NCI-H2029 treated with DMSO at 0.1 percent for 48 hours (cell line): ENCODE measurements around the gene CYP26A1.

ENCODE experiments used
- DNase-seq: peaks from one replicate; lab custom pipeline; 2025; lab: John Stamatoyannopoulos, UW

Gene CYP26A1

DNA sequence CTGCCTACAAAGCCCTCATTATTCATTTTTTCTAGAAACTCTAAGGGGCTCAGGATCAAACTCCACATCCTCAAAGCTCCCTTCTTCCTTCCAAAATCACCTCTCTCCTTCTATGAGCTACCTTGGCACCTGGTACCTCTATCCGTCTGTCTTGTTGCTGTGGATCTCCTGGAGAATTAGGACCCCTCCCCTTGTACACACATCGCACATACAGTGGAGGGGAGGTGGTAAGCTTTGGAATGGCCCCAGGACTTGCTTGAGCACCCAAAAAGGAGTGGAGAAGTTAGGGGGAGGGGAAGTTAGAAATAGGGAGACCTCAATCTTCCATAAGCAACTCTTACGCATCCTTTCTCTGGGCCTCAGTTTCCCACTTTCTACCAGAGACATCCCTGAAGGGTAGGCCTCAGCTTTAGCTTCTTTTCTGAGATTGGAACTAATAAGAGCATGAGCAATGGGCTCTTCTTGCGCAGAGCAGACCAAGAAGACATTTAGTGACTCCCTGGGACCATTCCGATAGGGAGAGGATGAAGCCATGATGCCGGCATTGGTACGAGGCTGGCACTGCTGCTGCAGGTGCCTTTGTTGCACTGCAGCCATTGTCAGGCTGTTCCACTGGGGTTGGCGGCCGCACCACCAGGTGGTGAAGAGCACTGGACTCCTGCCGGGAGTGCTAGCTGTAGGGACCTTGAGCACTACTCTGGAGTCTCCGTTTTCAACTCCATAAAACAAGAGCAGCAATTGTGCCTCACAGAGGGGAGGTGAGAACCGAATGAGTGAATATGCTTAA, 8.6 kb upstream of the CYP26A1 start:
- DNase-seq = no peak

DNA sequence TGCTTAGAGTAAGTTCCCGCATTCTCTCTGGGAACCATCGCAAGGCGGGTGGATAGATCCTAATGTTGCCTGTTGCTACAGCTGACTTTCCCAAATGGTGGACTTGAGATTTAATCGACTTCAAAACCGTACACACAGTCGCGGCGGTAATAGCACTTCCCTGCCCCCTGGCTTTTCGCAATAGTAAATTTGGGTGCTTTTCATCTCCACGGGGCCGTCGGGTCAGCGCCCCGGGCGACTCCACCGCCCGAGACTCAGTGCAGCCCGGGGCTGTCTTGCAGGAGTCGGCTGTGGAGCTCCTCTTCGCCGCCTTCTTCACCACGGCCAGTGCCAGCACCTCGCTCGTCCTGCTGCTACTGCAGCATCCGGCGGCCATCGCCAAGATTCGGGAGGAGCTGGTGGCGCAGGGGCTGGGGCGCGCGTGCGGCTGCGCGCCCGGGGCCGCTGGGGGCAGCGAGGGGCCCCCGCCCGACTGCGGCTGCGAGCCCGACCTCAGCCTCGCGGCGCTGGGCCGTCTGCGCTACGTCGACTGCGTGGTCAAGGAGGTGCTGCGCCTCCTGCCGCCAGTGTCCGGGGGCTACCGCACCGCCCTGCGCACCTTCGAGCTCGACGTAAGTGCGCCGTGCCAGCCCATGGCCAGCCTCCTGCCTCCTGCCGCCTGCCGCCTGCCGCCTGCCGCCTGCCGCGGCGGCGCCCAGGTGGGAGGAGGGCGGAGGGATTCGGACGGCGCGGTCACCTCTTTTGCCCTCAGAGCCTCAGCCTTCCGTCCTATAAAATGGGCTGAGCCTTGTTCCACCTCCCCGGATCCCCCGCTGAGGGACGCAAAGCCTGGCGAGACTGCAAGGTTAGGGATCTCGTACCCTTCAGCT, 7.8 kb upstream of the CYP26A1 start:
- DNase-seq = no peak

DNA sequence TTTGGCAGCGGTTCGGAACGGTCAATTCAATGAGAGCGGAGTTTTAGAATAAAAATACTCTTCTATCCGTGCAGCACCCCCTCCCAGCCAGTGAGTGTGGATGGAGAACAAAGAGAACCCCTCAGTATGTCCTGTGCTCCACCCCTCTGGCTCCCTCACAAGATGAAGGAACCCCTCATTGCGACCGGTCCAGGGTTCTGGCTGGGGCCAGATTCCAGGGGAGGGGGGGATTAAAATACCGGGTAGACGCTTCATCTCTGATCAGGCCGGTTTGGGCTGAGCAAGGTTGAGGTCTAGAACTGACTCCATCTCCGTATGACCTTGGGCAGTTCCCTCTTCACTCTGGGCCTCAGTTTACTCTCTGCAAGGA, 7.2 kb upstream of the CYP26A1 start:
- no peak for DNase-seq

DNA sequence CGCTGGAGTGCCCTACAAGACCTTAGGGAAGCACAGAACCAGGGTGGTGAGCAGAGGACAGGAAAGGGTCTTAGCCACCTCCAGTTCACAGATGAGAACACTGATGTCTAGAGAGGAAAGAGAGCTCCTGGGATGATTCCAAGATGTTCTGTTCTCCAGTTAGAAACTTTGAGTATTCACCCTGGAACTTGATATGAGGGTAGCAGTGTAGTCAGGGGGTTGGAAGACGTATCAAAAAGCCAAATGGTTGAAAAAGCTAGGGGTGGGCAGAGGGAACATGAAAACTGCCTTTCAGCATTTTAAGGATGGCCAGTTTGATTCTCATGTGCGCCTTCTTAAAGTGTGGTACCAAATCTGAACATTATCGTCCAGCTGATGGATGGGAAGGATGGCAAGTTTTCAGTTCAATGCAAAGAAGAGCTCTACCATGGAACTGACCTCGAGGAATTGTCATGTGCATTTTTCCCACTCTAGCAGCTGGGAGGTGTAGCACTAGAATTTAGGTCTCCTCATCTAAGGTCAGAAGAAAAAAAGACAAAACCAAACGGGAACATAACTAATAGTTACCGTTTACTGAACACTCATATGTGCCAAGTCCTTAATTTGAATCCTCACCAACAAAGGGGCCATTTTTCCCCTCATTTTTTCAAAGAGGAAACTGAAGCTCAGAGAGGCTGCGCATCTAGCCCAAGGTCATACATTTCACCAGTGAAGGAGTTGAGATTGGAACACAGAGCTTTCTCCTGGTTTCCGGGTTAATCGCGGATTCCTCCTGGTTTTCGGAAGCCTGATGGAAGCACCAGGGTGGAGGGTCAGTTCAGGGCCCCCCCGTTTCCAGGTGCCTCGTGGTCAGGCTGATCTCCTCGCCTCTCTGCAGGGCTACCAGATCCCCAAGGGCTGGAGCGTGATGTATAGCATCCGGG, 6.0 kb upstream of the CYP26A1 start:
- no peak for DNase-seq

DNA sequence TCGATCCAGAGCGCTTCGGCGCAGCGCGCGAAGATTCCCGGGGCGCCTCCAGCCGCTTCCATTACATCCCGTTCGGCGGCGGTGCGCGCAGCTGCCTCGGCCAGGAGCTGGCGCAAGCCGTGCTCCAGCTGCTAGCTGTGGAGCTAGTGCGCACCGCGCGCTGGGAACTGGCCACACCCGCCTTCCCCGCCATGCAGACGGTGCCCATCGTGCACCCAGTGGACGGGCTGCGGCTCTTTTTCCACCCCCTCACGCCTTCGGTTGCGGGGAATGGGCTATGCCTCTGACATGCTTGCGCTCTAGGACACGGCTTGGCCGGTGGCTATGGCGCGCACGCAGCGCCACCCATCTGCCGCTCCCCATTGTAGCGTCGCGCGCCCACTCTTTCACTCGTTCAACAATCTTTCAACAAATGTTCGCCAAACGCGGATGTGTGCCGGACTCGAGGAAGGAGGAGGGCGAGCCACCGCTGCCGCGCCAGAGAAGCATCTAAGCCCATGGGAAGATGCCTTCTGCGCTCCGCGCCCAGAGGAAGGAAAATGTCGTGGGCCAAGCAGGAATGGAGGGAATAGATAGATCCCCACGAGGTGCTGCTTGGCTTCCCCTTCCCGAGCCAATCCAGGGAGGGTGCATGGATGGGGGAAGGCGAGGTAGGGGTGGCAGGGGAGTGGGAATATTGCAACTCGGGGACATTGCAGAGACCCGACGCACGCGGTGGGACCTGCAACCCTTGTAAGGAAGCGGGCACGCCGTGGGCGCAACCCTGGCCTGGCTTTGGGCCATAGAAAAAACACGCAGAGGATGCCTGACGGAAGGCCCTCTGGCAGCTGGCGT, 5.1 kb upstream of the CYP26A1 start:
- DNase-seq = no peak

DNA sequence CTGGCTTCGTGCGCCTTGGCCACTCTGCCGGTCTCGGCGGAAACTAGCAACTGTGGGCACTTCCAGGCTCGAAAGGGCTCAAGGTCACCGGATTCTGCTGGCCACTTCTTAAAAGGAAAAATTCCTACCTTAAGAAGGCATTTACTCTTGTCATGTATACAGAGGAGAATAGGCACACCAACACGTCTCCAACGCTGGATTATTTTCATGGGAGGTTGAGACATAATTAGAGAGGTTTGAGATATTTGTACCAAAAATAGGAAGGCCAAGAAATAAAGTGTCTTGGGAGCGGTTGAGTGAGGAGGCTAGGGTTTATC, 4.5 kb upstream of the CYP26A1 start:
- DNase-seq = no peak

DNA sequence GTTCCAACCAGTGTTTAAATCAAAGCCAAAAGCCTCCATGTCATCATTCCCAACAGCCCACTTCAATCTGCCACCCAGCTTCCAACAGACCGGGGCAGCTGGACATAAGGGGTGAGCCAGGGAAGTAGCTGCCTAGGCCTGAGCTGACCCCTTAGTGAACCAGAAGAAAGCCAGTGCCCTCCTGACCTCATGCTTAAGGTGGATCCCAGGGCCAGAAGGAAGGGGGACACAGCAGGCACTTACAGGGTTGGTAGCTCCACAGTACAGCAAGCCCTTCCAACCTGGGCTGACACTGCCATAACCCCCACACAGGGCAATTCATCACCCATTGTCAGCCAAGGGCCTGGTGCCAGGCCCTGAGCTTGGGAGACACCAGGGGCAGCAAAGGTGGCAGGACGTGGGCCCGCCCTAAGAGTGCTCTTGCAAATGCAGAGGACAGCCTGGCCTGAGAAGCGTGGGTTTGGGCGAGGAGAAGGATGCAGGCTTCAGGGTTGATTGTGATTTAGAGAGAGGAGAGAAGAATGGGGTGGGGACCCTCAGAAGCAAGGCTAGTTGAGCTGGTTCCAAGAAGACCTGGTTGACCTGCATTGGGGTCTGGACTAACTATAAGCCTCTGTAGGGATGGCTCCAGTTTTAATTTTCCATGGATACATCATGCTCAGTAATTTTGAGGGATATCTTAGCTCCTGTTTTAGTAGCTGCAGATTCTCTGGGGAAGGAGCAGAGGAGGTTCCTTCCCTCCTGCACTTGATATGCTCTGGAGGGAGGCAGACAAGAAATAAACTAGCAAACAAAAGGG, 3.1 kb upstream of the CYP26A1 start:
- no peak for DNase-seq

DNA sequence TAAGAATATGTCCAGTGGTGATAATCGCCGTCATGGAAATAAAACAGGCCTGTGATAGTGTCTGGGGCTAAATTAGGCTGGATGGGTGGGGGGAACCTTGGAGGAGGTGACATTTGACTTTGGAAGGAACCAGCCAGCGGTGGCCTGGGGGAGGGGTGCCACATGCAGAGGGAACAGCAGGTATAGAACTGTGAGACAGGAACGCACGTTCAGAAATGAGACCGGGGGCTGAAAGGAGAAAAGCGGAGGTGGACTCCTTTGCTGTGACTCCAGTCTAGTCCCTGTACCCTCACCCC, 2.6 kb upstream of the CYP26A1 start:
- no peak for DNase-seq

DNA sequence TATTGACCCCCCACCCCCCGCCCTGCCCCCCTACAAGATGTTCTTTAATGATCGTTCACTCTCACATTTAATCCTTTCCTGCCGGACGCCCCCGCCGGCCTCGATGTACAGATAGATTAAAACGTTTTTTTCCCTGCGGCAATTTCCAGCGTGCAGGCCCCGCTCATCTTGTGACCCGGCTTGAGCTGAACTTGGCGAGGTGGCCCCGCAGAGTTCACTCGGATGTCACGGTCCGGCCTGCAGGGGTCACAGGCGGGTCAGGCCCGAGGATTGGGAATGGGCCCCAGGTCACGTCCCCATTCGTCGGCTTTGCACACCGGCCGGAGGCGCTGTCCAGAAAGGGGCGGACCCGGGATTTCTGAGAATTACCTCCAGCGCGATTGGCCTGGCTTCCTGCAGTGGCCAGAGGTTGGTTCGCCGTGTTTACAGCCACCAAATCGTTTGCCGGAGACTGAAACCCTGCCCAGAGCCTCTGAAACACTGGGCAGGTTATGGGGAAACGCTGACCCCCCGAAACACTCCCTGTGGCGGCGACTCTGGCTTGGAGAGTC, 1.9 kb upstream of the CYP26A1 start:
- no peak for DNase-seq

DNA sequence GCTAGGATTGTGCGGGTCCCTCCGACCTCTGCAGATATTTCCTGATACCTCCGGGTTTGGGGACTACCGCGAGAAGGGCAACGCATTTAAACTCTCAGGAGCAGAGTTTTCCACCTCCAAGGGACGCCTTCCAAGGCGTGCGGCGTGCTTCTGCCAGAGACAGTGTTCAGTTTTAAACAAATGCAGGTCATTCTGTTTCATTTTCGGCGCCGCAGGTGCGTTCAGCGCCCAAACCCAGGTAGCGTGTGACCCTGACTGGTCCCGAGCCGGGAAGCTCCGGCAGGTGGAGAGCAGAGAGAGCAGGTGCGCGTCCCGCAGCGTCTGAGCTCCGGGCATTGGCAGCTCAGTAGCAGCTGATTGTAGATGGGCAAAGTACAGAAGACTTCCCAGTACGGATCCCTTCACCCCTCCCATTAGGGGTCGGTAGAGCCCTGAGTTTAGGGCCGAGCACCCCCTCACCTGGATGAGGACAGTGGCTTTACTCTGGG, 1.4 kb upstream of the CYP26A1 start:
- no peak for DNase-seq

DNA sequence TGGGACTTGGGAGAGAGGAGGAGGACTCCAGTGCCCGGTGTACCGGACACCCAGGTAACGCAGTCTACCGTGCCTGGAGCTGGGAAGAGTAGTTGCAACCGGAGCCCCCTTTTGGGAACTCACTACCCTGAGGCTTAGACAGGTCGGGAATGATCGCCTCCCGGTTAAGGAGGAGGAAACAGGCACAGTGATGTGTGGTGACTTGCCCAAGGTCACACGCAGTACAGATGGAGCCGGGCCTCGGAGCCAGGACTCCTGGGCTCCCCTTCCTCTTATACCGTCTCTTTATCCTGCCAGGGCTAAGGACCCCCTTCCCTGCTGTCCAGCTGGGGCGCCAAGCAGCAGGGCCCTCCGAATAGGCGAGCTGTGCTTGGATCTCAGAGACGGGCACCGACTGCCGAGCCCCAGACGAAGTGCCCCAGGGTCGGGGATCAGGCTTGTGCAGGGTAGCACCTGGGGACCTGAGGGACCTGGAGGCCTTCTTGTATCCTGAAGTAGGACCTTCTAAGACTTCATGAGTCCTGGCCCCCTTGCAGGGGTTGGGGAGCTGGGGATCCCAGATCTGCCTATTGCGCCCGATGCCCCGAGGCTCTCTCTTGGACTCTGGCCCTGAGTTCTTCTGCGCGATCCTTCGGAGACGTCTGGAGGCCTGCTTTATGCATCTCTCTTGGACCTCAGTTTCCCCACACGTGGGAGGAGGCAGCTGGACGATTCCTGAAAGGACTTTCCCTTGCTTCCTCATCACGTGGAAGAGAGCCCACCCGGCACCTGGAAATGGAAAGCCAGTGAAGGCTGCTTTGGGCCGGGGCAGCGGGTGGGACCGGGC, 767 bp upstream of the CYP26A1 start:
- no peak for DNase-seq

DNA sequence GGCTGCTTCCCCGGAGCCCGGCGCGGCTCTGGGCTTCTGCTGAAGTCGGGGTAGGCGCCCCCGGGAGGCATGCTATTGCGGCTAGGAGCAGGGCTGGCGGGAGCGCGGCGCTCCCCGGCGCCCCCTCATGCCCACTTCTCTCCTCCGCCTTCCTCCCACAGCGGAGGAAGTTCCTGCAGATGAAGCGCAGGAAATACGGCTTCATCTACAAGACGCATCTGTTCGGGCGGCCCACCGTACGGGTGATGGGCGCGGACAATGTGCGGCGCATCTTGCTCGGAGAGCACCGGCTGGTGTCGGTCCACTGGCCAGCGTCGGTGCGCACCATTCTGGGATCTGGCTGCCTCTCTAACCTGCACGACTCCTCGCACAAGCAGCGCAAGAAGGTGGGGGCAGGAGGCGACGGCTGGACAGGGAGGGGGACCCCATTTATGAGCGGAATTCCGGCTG, 479 bp downstream of the CYP26A1 start:
- no peak for DNase-seq

DNA sequence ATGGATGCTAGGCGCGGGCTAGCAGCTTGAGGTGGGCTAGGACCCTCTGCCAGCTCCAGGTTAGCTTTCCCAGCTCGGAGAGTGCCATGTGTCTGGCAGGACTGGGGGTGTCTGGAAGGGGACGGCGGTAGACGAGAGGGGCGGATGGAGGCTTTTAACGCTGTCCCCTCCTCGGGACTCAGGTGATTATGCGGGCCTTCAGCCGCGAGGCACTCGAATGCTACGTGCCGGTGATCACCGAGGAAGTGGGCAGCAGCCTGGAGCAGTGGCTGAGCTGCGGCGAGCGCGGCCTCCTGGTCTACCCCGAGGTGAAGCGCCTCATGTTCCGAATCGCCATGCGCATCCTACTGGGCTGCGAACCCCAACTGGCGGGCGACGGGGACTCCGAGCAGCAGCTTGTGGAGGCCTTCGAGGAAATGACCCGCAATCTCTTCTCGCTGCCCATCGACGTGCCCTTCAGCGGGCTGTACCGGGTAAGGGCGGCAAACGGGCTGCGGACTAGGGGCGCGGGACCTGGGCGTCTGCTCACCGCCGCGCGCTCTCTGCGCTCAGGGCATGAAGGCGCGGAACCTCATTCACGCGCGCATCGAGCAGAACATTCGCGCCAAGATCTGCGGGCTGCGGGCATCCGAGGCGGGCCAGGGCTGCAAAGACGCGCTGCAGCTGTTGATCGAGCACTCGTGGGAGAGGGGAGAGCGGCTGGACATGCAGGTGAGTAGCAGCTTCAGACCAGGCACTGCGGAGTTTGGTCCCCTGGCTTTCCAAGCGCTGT, 1.1 kb downstream of the CYP26A1 start:
- DNase-seq = no peak

DNA sequence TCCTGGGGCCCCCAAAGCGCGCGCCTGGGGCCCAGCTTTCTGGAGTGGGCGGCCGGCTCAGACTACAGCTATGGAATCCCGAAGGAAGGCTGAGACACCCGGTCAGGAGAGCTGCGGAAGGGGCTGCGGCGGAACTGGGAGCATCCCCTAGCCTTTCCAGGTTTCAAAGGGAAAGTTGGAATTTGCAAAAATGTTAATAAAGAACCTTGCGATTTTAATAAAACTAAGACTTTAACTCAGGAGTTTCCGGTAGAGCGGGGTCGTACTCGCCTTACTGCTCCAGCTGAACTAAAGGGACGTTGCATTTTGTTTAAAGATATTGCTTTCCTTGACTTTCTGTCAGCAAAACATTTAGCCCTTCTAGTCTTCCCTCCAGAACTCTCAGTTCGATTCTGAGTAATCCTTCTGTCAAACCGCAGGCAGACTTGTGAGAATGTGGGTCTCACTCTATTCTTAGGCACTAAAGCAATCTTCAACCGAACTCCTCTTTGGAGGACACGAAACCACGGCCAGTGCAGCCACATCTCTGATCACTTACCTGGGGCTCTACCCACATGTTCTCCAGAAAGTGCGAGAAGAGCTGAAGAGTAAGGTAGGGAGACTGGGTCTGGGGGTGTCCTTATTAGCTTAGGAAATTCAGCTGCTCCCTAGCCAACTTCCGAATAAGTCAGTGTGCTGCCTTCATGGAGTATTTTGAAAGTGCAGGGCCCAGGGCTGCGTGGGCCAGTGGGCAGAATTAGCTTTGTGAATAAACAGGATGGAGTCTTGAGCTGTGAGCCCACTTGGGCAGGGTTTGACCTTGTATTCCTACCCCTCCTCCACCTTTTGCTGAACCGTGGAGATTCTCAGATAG, 1.9 kb downstream of the CYP26A1 start:
- DNase-seq = no peak

DNA sequence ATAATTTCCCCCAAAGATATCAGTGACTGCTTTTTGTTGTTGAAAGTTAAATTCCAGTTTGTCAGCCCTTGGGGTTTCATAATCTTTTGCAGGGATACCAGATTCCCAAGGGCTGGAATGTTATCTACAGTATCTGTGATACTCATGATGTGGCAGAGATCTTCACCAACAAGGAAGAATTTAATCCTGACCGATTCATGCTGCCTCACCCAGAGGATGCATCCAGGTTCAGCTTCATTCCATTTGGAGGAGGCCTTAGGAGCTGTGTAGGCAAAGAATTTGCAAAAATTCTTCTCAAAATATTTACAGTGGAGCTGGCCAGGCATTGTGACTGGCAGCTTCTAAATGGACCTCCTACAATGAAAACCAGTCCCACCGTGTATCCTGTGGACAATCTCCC, 3.2 kb downstream of the CYP26A1 start:
- no peak for DNase-seq

DNA sequence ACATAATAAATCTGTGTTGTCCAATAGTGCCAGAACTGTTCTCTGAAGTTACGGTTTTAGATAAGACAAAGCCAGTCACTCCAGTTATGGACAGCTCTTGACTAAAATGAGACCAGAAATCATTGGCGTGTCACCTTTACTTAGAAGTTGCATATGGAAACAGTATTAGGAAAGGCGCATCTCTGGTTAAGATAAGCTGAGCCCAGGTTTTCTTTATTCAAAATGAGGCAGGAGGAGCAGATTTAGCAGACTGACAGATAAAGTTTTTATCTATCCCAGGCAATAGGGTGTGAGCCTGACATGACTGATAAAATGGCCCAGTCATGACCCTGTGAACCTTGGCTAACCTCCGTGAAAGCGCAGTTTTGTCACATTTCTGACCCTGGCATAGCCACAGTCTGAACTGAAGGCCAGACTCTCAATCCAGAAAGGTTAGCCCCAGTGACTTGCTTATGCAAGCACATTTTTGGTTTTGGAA, 4.2 kb downstream of the CYP26A1 start:
- DNase-seq = no peak

DNA sequence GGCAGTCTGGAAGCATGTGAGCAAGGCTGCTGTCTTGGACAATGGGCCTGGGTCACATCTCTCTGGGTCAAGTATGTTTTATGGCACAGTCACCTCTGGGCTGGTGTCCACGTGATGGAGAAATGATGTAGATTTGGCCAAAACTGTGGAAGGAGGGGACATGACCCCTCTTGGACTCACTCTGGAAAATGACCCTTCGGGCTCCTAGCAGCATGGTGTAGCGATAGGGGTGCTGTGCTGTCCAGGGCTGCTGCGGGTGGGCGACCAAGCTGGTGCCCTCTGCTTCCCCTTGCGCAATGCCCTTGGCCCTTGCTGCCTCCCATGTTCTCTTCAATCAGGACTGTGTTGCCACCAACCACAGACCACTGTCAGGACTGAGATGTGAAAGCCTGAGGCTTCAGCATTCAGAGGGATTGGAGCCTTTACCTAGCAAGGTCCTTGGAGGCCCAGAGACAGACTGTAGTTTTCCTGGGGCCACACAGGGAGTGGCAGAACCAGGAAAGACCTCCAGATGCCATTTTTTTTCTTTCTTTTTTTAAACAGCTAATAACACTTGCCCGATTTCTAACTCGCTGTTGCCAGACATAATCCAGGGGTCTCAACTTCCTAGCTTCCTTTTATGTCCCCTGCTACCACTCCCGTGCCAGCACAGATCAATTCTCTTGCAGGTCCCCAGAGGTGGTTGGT, 6.1 kb downstream of the CYP26A1 start:
- no peak for DNase-seq
